Measurements from ENCODE around the gene MAGI1.

DNA sequence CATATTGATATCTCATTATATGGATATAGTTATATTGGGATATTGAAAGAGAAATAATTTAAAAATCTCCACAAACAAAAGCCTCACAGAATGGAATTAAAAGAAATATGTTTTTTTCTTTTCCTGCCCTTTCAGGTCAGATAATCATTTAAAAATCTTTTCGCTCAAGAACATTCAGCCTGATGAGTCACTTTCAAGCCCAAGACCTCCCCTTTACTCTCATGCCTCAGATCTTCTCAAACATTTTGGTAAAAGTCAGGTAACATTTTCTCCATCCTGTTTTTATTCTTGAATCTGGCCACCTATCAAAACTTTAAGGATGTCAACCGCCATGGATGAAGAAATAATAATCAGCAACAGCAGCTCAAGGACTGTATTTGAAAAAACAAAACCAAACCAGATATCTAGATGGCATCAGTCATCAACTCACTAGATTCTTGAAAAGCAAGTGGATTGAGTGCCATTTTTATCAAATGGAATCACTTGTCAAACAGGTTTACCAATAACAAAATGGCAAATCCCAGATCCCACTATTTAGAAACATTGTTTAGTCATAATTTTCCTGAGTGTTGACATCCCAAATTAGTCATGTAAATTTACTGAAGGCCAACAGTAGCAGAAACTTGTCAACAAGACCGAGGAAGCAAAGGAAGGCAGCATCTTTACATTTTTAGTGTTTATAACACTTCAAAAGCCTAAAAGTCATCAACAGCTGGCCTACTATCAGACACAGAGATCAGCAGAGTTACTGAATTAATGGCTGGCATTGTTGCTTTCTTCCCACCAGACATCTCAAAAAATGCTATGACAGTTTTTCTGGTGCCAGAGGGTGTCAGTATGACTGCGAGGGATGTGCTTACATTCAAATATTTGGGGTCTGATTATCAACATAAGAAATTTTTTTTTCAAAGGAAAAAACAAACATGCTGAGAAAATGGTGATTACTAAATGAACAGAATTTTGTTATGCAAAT lies 444.7 kb downstream of the MAGI1 start:
- TF ChIP-seq, protein P1, sequence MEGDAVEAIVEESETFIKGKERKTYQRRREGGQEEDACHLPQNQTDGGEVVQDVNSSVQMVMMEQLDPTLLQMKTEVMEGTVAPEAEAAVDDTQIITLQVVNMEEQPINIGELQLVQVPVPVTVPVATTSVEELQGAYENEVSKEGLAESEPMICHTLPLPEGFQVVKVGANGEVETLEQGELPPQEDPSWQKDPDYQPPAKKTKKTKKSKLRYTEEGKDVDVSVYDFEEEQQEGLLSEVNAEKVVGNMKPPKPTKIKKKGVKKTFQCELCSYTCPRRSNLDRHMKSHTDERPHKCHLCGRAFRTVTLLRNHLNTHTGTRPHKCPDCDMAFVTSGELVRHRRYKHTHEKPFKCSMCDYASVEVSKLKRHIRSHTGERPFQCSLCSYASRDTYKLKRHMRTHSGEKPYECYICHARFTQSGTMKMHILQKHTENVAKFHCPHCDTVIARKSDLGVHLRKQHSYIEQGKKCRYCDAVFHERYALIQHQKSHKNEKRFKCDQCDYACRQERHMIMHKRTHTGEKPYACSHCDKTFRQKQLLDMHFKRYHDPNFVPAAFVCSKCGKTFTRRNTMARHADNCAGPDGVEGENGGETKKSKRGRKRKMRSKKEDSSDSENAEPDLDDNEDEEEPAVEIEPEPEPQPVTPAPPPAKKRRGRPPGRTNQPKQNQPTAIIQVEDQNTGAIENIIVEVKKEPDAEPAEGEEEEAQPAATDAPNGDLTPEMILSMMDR (IDR thresholded peaks at IDR 0.05) = no peak
- no peak for TF ChIP-seq POLR2A (IDR thresholded peaks at IDR 0.05)

All from lower leg skin (tissue), 3 donors.